Heart left ventricle (tissue), 13 donors: Measurements from ENCODE around the gene PALM.

Experiments used
- POLR2A ChIP-seq, 2 donors: fragments of 450-650 bp; IDR thresholded peaks; one replicate each; pipeline ENCODE4 v1.6.1; 2017; ENCODE audit warnings: antibody characterized with exemption in 2 of 2, mild to moderate bottlenecking in 2 of 2, moderate library complexity in 2 of 2
- TF ChIP-seq, protein P1 (sequence below), 12 donors: fragments of 200-600 bp; sonication (generic) in 4 of 12; IDR thresholded peaks; one replicate each; pipeline versions ENCODE4 v1.5.0 to v1.8.0; 2018 to 2022; ENCODE audit warnings: antibody characterized with exemption in 12 of 12, mild to moderate bottlenecking in 5 of 12
- donor health status: ischemic (EF 13 %, LVEDD 7.1; RV severe dilation, severe dysfunction).
- donor health status: DM: no; HTN: yes; CAD: no.
- donor health status: DM: no; HTN: no; CAD: no.
- donor health status: ischemic (EF 25% LVEDD 6.9; RV normal size, moderate dysfunction).
- donor health status: ischemic (EF 25% LVEDD 5.7; RV mildly dilated, moderate dysfunction).
- donor health status: ischemic (EF 35%, LVEDD 5.7; RV mildly dilated, moderate dysfunction).
- donor health status: nonischemic (EF 11% LVEDD 7.7; RV severe dilation, severe dysfunction).
- donor health status: DM: yes; HTN: yes; CAD: no.
- donor health status: PGD.
- donor health status: ischemic (EF 29% LVEDD 5.4; RV normal size, mild dysfunction).
- donor health status: nonischemic (EF 23%, LVEDD 6.1; RV moderate dilation, normal function).

DNA sequence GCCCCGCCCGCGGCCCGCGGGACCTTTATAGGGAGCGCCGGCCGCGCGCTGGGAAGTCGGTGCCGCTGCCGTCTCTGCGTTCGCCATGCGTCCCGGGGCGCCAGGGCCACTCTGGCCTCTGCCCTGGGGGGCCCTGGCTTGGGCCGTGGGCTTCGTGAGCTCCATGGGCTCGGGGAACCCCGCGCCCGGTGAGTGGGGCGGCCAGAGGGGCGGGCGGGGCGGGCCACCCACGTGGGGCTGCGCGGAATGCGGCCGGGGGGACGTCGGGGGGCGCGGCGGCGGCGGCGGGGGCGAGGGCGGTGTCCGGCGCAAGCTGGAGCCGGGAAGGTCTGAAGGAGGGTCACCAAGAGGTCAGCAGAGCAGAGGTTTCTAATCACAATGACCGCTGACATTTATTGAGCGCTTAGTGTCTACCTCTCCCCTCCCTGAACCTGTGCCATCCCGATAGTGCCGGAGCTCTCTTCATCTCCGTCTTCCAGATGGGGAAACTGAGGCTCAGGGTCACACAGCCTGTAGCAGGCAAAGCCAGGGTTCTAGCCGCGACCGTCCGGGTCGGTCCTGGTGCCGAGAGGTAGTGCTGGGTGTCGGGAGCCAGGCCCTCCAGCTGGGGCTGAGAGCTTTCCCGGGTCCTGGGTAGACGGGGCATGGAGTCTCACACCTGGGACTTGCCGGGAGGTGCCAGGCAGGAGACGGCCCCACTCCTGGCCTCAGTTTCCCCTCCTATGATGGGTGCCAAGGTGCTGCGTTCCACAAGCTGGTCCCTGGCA, 32.2 kb upstream of the PALM start, which contains the start of gene FSTL3:
- TF ChIP-seq, protein P1, sequence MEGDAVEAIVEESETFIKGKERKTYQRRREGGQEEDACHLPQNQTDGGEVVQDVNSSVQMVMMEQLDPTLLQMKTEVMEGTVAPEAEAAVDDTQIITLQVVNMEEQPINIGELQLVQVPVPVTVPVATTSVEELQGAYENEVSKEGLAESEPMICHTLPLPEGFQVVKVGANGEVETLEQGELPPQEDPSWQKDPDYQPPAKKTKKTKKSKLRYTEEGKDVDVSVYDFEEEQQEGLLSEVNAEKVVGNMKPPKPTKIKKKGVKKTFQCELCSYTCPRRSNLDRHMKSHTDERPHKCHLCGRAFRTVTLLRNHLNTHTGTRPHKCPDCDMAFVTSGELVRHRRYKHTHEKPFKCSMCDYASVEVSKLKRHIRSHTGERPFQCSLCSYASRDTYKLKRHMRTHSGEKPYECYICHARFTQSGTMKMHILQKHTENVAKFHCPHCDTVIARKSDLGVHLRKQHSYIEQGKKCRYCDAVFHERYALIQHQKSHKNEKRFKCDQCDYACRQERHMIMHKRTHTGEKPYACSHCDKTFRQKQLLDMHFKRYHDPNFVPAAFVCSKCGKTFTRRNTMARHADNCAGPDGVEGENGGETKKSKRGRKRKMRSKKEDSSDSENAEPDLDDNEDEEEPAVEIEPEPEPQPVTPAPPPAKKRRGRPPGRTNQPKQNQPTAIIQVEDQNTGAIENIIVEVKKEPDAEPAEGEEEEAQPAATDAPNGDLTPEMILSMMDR (IDR thresholded peaks at IDR 0.05): no peak
- peak in 1 of 2 donors; percentile 77 for TF ChIP-seq POLR2A (IDR thresholded peaks at IDR 0.05)
